GM19455 (cell line): ENCODE measurements around the gene RFX6.

ENCODE experiments used
- ATAC-seq: cut with Tn5 transposase; IDR thresholded peaks from one replicate; pipeline ENCODE4 v1.9.1; 2021; ENCODE audit not compliant: unreplicated experiment

The RFX6 gene

DNA sequence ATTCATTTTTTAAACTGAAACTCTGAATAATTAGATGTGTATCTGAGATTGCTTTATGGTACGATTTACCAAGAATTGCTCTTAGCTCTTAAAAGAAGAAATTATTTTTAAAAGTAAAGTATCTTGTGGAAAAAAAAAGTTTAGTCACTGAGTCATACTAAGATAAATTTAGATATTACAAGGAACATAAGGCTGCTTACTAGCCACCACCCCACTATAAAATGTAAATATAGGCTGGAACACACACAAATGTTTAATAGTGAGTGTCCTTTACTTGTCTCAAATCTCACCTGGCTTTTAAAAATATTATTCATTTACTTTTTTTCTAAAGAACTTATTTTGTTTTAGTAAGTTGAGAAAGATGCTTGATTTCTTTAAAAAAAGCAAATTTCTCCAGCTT is 17.6 kb downstream of the RFX6 start:
- ATAC-seq, result no peak

DNA sequence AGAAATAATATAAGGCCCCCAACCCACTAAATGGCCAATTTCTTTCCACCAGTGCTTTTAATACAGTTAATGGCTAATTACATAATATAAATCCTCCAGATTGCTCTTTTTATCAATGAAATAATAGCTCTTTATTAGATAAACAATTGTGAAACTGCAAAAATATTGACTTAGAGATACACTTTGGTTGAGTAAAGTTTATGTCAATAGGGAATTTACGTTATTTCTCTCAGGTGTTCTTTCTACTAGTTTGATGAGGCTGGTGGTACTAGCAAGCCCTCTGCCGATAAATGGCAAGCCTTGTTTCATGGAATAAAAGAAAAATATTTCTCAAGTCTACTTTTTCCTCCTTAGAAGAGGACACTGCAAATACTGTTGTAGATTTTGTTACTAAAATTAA is 18.9 kb downstream of the RFX6 start:
- no peak for ATAC-seq

GRCh38 chr6:116902634-116903033 is 25.6 kb downstream of the RFX6 start:
- ATAC-seq, result no peak

GRCh38 chr6:116922853-116923548 is 46.0 kb downstream of the RFX6 start:
- ATAC-seq, result no peak

- ATAC-seq, result no peak
Observed at GRCh38 chr6:116924245-116924644, 47.2 kb downstream of the RFX6 start.

DNA sequence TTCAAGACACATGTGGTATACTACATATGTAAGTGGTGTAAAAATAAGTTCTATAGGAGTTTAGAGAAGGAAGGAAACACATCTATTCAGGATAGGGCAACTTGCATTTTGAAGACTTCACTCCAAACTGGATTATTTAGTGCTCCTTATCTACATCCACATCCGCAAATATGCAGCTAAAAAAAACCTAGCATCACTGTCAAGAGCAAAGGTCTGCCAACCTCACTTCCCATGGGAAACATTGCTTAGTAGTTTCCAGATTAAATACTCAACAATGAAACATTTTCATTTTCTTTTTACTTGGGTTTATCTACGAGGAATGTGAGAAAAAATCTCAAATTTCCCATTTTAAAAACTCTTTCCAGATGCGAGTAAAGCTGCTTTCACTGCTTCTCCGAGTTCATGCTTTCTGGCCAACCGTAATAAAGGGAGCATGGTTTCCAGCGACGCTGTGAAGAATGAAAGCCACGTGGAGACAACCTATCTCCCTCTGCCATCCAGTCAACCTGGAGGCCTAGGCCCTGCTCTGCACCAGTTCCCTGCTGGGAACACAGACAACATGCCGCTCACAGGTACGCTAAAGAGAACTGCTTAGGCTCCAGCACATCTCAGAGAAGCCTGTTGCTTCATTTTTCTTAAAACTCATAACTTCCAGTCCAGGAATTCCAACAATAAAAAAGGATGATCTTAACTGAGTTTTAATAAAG is 48.2 kb downstream of the RFX6 start:
- ATAC-seq, result no peak

- ATAC-seq, result no peak
Observed at GRCh38 chr6:116928677-116929076, 51.6 kb downstream of the RFX6 start.

DNA sequence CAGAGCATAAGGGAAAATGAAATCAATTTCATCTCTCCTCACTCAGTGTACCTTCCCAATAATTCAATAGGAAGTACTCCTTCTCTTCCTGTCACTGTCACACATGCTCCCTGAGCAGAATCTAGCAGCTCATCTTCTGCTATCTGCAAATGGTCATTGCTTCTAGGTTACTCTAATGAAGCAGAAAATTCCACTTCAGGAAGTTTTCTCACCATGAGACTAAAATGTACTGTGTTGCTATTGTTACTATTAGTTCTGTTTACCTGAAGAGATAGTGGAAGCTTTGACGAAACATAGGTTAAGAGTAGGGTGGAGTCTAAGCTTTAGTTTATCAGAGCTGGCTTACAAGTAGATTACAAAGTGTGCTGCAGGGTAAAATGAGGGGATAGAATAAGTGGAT is 52.8 kb downstream of the RFX6 start:
- ATAC-seq, result no peak

DNA sequence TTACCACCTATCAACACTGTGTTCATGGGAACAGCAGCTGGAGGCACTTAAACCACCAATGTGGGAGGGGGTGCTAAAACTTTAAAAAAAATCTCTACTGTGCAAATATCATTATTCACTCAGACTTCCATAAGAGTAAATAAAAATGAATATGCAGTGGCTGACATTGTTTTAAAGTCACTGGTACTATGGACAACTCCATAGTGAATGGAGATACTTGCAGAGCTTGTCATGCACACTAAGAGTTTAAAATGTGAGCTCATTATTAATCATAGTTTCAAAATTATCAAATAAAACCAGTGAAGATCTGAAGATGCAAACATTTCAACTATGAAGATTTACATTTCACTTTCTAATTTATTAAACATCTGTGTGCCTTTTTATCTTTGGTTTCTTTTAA is 54.4 kb downstream of the RFX6 start:
- no peak for ATAC-seq

GRCh38 chr6:116932496-116932895 is 55.5 kb downstream of the RFX6 start:
- no peak for ATAC-seq

DNA sequence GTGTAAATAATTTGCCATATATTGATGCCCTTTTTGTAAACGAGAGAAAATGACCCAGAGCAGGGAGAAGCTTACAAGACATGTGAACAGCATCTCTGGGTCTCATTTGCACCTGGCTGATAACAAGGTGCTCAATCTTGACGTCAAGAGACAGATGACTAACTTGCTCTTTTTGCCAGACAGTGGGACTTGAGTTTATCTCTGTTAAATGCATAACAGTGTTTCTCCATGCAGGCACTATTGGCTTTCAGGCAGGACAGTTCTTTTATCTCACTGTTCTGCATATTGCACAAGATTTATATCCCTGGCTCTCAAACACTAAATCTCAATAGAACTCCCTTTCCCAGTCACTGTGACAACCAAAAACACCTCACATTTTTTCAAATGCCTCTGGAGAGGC is 56.4 kb downstream of the RFX6 start:
- no peak for ATAC-seq

- ATAC-seq, result no peak
Observed at GRCh38 chr6:116938305-116938704, 61.3 kb downstream of the RFX6 start.

DNA sequence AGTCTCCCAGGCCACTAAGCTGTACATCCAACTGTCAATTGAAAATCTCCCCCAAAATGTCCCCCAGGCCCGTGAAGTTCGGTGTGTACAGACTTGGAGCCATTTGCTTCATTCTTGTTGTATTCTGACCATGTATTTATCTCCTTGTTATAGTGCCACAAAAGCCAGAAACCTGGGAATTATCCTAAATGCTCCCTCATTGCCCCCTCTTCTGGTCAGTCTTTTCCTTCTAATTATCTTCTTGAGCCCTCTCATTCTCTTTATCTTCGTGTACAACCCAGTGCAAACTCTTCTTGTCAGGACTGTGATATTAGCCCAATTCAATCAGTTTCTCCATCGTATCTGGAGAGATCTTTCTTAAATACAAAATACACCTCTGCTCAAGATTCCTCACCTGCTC is 64.7 kb downstream of the RFX6 start:
- no peak for ATAC-seq

- ATAC-seq, result no peak
Observed at GRCh38 chr6:116945809-116946208, 68.8 kb downstream of the RFX6 start.

DNA sequence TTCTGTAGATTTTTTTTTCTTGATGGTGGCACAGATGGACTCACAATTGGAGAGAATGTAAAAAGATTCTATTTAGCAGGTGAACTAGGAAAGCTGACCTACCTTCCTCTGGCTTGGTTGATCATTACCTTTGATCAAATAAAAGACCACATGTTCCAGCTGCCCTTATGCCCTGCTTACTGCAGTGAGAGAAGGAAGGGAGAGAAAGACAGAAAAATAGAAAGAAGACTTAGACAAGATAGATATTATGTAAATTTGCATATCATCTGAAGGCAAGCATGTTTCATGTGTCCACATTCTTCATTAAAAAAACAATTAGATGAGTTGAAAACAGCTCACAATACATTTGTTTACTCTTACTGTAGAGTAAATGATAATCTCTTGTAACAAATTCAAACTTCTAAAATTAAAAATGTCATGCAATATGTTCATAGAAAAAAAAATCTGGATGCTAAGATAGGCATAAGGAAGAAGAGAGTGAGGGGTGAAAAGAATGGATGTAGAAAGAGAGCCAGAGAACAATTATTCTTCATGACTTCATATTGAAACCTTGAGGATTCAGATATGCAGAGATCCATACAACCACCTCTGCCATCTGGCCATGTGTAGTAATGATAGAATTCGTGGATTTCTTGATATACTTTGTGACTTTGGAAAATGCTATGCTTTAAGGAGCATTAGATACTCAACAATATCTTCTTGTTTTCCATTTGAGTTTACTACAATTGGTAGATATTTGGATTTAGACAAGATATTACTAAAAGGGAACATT is 71.7 kb downstream of the RFX6 start:
- ATAC-seq, result no peak

GRCh38 chr6:116949964-116950363 is 72.9 kb downstream of the RFX6 start:
- no peak for ATAC-seq

DNA sequence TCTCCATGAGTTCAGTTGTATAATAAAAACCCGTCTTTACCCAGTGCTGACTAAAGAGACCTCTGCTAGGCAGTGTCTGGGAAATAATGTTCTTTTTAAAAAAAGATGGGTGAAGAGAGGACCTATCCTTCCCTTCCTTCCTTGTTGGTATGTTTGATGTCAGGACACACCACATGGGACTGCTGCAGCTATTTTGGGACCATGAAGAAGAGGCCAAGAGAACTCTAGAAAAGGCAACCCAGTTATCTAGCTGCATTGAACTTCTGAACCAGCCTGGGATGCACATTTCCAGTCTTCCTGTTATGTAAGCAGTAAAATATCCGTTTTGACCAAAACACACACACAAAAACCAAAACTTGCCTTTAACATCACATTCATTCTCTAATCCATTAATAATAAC is 77.3 kb downstream of the RFX6 start:
- no peak for ATAC-seq

DNA sequence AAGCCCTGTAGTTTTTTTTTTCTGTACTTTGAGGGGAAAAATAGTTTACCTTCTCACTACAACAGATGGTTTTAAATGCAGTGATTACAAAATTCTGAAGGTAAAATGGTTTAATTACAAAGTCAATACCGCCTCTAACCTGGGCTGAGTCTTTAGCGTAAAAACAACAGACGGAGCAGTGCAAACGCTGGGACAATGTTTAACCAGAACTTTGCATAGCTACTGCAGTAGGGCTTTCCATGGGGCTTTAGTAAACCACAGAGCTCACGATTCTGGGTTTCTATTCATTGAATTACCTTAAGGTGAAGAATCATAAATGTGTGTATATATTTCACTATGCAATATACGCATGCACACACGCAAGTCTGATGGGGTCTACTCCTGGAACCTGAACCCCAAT is 77.9 kb downstream of the RFX6 start:
- ATAC-seq, result no peak

DNA sequence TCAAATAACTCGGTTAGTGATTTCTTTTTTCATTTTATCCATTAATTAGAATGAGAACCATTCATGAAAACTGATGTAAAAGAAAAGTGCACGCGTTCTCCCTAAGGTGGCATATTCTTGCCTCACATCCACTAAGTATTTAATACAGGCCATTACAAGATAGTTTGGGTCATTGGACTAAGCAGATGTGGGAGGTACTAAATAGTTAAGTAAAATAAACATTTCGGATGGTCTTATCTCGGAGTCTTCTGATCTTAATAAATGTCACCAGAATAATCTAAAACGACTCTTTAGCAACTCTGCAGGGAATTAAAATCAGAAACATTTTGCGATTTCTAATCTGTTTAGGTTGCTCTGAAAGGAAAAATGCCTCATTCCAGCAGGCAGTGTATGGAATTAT is 78.7 kb downstream of the RFX6 start:
- no peak for ATAC-seq

DNA sequence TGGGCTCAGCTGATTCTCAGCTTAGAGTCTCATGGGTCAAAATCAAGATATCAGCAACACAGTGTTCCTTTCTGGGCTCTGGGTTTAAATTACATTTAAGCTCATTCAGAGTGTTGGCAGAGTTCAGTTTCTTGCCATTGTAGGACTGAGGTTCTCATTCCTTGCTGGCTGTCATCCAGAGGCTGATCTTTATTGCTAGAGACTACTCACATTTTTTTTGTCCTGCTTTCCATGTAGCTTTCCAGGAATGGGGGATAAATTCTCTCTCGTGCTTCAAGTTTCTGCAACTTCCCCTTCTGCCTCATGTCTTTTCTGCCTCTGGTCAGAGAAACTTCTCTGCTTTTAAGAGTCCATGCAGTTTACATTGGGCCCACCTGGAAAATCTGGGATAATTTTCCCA is 86.9 kb downstream of the RFX6 start:
- no peak for ATAC-seq

GRCh38 chr6:116966675-116967576 is 89.9 kb downstream of the RFX6 start:
- ATAC-seq, result no peak
